LoVo (cell line): ENCODE measurements around the gene CAMSAP1.
"Not testable (repeated sequence)": the region's sequence is repeated elsewhere in the genome, so short reads cannot be mapped to it uniquely, and the experiment has no call there.

Experiments used
- DNase-seq: peaks from one replicate; pipeline ENCODE4 v3.0.0-alpha.2; 2016; ENCODE audit warnings: low spot score

The CAMSAP1 gene

GRCh38 chr9:135920256-135920930, 13.0 kb upstream of the CAMSAP1 start:
- no peak for DNase-seq

- DNase-seq, result no peak
Measured at GRCh38 chr9:135919318-135919890, 12.1 kb upstream of the CAMSAP1 start.

GRCh38 chr9:135916227-135916626, 8.9 kb upstream of the CAMSAP1 start:
- not testable (repeated sequence) for DNase-seq

DNA sequence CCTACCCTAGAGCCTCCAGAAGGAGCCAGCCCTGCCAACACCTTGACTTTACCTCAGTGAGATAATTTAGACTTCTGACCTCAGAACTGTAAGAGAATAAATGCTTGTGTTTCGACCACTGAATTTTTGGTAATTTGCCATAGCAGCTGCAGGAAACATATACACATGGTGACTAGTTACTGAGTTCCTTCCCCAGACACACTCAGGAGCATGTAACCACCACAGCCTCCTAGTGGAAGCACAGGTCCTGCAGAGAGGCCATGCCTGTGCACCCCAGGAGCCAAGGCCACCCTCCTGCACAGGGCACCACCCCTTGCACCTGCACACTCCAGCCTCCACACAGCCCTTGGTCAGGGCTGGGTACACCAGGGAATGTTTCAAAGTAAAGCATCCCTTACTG, 7.6 kb upstream of the CAMSAP1 start:
- no peak for DNase-seq

DNA sequence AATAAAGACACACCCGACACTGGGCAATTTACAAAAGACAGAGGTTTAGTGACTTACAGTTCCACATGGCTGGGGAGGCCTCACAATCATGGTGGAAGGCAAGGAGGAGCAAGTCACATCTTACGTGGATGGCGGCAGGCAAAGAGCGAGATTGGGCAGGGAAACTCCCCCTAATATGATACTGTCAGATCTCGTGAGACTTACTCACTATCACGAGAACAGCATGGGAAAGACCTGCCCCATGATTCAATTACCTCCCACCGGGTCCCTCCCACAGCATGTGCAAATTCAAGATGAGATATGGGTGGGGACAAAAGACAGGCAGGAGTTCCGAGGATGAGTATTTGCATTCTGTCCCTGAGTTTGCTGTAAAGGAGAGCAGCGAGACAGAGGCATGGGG, 3.9 kb upstream of the CAMSAP1 start:
- not testable (repeated sequence) for DNase-seq

- no peak for DNase-seq
Measured at GRCh38 chr9:135910757-135911156, 3.4 kb upstream of the CAMSAP1 start.

DNA sequence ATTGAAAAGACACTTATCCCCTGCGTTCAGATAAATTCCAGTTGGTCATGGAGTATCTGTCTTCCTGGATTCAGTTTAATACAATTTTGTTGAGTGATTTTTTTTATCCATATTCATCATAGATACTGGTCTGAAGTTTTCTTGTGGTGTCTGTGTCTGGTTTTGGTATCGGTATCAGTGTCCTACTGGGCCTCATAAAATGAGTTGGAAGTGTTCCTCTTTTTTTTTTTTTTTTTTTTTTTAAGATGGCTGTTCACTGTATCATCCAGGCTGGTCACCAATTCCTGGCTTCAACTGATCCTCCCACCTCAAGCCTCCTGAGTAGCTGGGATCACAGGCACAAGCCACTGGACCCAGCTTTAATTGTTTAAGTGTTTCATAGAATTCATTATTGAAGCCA, 2.9 kb upstream of the CAMSAP1 start:
- no peak for DNase-seq

DNA sequence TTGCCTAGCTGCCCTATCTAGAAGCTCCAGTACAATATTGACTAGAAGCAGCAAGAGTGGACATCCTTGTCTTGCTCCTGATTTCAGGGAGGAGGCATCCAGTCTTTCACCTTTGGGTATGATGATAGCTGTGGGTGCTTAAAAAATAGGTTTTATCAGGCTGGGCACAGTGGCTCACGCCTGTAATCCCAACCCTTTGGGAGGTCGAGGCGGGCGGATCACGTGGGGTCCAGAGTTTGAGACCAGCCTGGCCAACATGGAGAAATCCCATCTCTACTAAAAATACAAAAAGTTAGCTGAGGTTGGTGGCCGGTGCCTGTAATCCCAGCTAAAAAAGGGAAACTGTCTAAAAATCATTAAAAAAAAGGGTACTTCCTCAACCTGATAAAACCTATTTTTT, 2.0 kb upstream of the CAMSAP1 start:
- no peak for DNase-seq

GRCh38 chr9:135908754-135909204, 1.4 kb upstream of the CAMSAP1 start:
- DNase-seq, result no peak

DNA sequence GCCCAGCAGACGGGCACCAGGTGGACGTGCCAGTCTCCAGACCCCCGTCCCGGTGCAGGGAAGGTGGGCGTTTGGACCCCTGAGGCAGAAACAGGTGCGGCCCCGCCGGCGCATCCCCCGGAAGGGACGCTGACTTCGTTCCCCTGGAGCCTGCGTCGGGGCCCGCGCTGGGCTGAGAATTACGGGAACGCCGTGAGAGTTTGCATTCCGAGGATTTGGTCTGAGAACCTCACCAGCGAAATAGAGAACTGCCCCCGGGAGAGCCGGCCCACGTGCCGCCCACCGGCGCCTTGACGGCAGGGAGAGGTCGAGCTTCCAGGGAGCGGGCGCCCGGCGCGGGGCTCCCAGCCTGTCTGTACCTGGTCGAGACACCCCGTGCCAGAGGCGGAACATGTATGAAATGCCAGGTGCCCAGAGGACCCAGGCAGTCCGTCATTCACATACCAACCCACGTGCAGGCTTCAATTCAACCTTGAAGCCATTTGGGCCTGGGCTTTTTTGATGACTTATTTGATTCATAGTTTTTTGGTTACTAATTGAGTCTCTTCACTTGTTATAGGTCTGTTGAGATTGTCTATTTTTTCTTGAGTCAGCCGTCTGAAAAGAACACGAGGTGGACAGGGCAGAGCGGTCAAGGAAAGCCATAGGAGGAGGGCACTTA, 877 bp upstream of the CAMSAP1 start:
- DNase-seq, result no peak

GRCh38 chr9:135907006-135907430, 328 bp downstream of the CAMSAP1 start:
- DNase-seq, result peak; percentile 7

DNA sequence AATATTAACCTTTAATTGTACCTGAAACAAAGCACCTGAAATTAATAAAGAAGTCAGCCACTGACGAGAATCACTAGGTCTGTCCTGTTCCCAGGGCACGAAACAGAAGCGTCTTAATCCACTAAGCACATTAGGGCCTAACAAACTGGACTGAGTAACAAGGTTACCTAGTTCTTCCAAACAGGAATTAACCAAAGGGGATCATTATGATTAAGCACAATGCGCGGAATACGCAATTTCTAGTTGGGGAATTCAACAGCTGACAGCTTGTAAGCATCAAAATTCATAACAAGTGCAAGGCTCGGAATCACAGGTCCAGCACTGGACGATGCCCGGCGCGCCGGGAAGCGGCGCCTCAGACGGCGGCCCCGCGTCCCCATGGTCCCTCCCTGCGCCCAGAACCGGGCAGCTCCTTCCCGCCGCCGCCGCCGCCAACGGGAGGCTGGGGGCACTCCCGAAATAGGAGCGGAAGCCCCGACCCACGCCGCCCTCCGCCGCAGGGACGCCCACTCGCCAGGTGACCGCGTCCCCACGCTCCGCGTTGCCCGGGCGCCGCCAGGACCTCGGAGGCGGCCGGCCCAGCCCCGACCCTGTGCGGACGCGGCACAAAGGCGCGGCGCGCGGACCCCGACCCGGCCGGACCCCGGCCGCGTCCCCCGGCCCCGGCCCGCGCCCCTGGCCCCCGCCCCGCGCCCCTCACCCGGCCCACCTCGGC, 898 bp downstream of the CAMSAP1 start:
- DNase-seq, result peak; percentile 16

GRCh38 chr9:135905380-135906258, 1.7 kb downstream of the CAMSAP1 start:
- peak; percentile 23 for DNase-seq

DNA sequence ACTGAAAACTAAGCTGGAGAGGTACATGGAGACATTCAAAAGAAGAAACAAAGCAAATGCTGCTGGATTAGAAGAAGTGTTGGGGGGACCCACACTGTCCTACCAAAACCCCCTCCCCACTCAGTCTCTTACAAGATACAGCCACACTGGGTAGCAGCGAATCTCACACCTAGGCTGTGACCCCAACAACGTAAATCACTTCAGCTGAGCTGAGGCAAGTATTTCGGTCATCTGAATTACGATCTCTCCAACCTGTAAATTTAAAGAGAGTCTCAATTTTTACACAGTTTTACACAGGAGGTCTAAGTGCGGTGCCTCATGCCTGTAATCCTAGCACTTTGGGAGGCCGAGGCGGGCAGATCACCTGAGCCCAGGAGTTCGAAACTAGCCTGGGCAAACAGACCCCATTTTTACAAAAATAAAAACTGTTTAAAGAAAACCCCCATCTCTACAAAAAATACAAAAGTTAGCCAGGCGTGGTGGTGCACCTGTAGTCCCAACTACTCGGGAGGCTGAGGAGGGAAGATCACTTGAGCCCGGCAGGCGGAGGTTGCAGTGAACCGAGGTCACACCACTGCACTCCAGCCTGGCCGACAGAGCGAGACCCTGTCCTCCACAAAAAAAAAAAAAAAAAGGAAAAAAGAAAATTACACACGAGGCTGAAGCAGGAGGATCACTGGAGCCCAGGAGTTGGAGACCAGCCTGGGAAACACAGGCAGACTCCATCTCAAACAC, 3.4 kb downstream of the CAMSAP1 start:
- no peak for DNase-seq

GRCh38 chr9:135903358-135903656, 4.0 kb downstream of the CAMSAP1 start:
- no peak for DNase-seq

GRCh38 chr9:135902655-135903357, 4.5 kb downstream of the CAMSAP1 start:
- no peak for DNase-seq

- DNase-seq, result no peak
Measured at GRCh38 chr9:135901826-135902225, 5.5 kb downstream of the CAMSAP1 start.

DNA sequence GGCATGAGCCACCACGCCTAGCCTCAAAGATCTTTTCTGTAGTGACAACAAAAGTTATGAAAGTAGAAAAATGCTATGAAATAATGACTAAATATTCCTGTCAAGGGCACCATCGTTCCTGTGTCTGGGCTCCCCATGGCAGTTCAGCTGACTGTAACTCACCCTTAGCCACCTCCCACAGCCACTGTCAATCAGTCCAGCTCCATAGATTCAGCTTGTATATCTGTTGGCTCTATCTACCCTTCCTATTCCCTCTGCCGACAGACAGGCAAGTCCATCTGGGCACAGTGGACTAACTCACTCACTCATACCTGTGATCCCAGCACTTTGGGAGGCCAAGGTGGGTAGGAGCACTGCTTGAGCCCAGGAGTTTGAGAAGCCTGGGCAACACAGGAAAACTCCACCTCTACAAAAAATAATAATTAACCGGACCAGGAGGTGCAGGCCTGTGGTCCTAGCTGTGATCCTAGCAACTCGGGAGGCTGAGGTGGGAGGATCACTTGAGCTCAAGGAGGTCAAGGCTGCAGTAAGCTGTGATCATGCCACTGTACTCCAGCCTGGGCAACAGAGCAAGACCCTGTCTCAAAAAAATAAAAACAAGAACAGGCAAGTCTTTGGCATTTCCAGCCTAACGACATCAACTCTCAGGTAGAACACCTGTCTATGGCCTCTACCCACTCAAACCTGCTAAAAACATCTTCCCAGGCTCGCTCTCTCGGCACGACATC, 6.2 kb downstream of the CAMSAP1 start:
- no peak for DNase-seq

DNA sequence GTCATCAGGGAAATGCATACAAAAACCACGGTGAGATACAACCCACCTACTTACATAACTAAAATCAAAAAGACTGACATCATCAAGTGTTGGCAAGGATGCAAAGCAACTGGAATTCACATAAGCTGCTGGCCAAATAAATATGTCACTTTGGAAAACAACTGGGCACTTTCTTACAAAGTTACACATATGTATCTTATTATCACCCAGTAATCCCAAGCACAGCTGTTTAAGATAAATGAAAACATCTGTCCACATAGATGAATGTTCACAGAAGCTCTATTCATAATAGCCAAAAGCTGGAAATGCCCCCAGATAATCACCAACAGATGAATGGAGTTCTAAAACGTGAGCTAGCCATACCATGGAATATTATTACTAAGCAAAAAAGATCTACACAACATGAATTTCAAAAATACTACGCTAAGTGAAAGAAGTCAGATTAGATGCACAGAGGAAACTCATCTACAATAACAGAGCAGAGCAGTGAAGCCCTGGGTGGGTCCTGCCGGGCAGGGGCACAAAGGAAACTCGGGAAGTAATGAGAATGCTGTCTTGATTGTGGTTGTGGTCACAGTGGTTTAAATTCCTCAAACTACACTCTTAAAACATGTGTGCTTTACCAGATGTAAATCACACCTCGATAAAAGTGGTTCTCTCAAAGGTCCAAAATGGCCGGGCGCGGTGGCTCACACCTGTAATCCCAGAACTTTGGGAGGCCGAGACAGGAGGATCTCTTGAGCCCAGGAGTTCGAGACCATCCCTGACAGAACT, 8.5 kb downstream of the CAMSAP1 start:
- DNase-seq, result no peak
